CD8-positive, alpha-beta memory T cell (primary cell): Measurements from ENCODE around the gene KCNMA1. TPM values are rescaled to one million over a fixed set of nuclear protein-coding genes. Genes with fewer than 3 reads are reported as not detected.

ENCODE experiments used
- CTCF ChIA-PET: fragments of 350-600 bp; sonication (Branson Sonifier 250); formaldehyde crosslinking; loops from one replicate; lab custom pipeline; 2021; ENCODE audit warnings: antibody characterized with exemption; lab: Charles Lee
- POLR2A ChIA-PET: fragments of 350-600 bp; sonication (Branson Sonifier 250); formaldehyde crosslinking; loops from one replicate; lab custom pipeline; 2021; ENCODE audit warnings: antibody characterized with exemption; lab: Charles Lee
- DNase-seq, 5 donors: peaks; one replicate each; pipeline versions ENCODE4 v3.0.0 to v3.0.0-alpha.2; 2020 to 2022; ENCODE audit warnings: mixed read lengths in 1 of 5
- H3K27ac ChIP-seq: one replicate; pipeline ENCODE4 v1.7.0; 2013; ENCODE audit warnings: low read depth, mild to moderate bottlenecking, low read length, moderate library complexity
- H3K27me3 ChIP-seq: 2 replicates; pipeline ENCODE4 v1.7.0; 2013; ENCODE audit warnings: low read length, mild to moderate bottlenecking; ENCODE audit not compliant: insufficient read depth, poor library complexity, severe bottlenecking
- H3K36me3 ChIP-seq: 2 replicates; pipeline ENCODE4 v1.7.0; 2013; ENCODE audit warnings: mild to moderate bottlenecking, low read length, moderate library complexity; ENCODE audit not compliant: insufficient read depth
- H3K4me1 ChIP-seq: 2 replicates; pipeline ENCODE4 v1.7.0; 2013; ENCODE audit warnings: mild to moderate bottlenecking, low read length, moderate library complexity; ENCODE audit not compliant: insufficient read depth
- H3K4me3 ChIP-seq: 2 replicates; pipeline ENCODE4 v1.7.0; 2013; ENCODE audit warnings: mild to moderate bottlenecking, low read length
- H3K9me3 ChIP-seq: 2 replicates; pipeline ENCODE4 v1.7.0; 2013; ENCODE audit warnings: mild to moderate bottlenecking, low read length
- H3K27ac Mint-ChIP-seq, 8 donors: one replicate each; pipeline ENCODE4 v1.8.0; 2020 to 2021; ENCODE audit warnings: mixed read lengths in 8 of 8, mild to moderate bottlenecking in 6 of 8, inconsistent platforms in 3 of 8, moderate library complexity in 3 of 8
- H3K27me3 Mint-ChIP-seq, 2 donors: one replicate each; pipeline ENCODE4 v1.8.0; 2020 to 2021; ENCODE audit warnings: mixed read lengths in 2 of 2, mild to moderate bottlenecking in 1 of 2, moderate library complexity in 1 of 2
- H3K36me3 Mint-ChIP-seq, 3 donors: one replicate each; pipeline ENCODE4 v1.8.0; 2020 to 2021; ENCODE audit warnings: mixed read lengths in 3 of 3, inconsistent platforms in 1 of 3, mild to moderate bottlenecking in 1 of 3
- H3K4me1 Mint-ChIP-seq, 3 donors: one replicate each; pipeline ENCODE4 v1.8.0; 2020 to 2021; ENCODE audit warnings: mixed read lengths in 3 of 3, inconsistent platforms in 1 of 3, mild to moderate bottlenecking in 1 of 3
- H3K4me3 Mint-ChIP-seq, 7 donors: one replicate each; pipeline ENCODE4 v1.8.0; 2020 to 2021; ENCODE audit warnings: mixed read lengths in 7 of 7, mild to moderate bottlenecking in 6 of 7, moderate library complexity in 4 of 7, inconsistent platforms in 2 of 7
- H3K9me3 Mint-ChIP-seq, 5 donors: one replicate each; pipeline ENCODE4 v1.8.0; 2020 to 2022; ENCODE audit warnings: mixed read lengths in 5 of 5, mild to moderate bottlenecking in 3 of 5, moderate library complexity in 2 of 5, inconsistent platforms in 1 of 5
- polyA plus RNA-seq: library from polyadenylated mRNA; unstranded; fragments of 300-500 nt; fragmentation: Illumina TruSeq; gene quantifications from one replicate; pipeline ENCODE4 v1.2.3, GENCODE V29; 2021
- total RNA-seq, 2 experiments: library from RNA; stranded (reverse); gene quantifications; one replicate each; pipeline ENCODE4 v1.2.3, GENCODE V29; 2021

The KCNMA1 gene
- total and polyA plus RNA-seq, 3 experiments from 2014 or later, result 0.20 to 0.31 TPM; not detected in 1

- Mint-ChIP-seq H3K4me3 (no peak overlapping the region), H3K9me3 (no peaks in the 10 kb centered on the region), H3K27ac (peak overlapping the region in 1 of 8 donors; percentile 43), H3K36me3 (no peaks in the 10 kb centered on the region), H3K27me3 (peaks cover 0 to 1% of the 10 kb centered on the region in 2 donors), H3K4me1 (peaks cover 5 to 10% (median 9%) of the 10 kb centered on the region in 3 donors)
- Histone ChIP-seq H3K36me3 (no peaks in the 10 kb centered on the region), H3K9me3 (no peaks in the 10 kb centered on the region), H3K4me3 (no peak overlapping the region), H3K4me1 (no peaks in the 10 kb centered on the region), H3K27me3 (no peaks in the 10 kb centered on the region), H3K27ac (no peak overlapping the region)
- no peak for DNase-seq
- ChIA-PET POLR2A (no interaction called here), CTCF (interaction anchor here (0.6 to 1.7 kb wide), 3 partner anchors 73 to 212 kb away, joined by 3 to 5 read pairs (median 3); no protein-coding TSS in a partner anchor)
Observed at GRCh38 chr10:77247031-77247990, 390.3 kb downstream of the KCNMA1 start.

- Mint-ChIP-seq H3K36me3 (no peaks in the 10 kb centered on the region), H3K27me3 (peaks cover 0 to 1% of the 10 kb centered on the region in 2 donors), H3K4me3 (no peak overlapping the region), H3K27ac (no peak overlapping the region), H3K9me3 (no peaks in the 10 kb centered on the region), H3K4me1 (no peaks in the 10 kb centered on the region)
- no peak overlapping the region for H3K4me3 ChIP-seq
- H3K27ac ChIP-seq, result no peak overlapping the region
- no peaks in the 10 kb centered on the region for H3K36me3 ChIP-seq
- no peaks in the 10 kb centered on the region for H3K27me3 ChIP-seq
- CTCF ChIA-PET, result interaction anchor here (1.7 kb wide), 1 partner anchor 72 kb away, joined by 5 read pairs; no protein-coding TSS in a partner anchor
- DNase-seq, result no peak
- no peaks in the 10 kb centered on the region for H3K9me3 ChIP-seq
- POLR2A ChIA-PET, result no interaction called here
- no peaks in the 10 kb centered on the region for H3K4me1 ChIP-seq
Observed at GRCh38 chr10:77245953-77246352, 391.7 kb downstream of the KCNMA1 start.

DNA sequence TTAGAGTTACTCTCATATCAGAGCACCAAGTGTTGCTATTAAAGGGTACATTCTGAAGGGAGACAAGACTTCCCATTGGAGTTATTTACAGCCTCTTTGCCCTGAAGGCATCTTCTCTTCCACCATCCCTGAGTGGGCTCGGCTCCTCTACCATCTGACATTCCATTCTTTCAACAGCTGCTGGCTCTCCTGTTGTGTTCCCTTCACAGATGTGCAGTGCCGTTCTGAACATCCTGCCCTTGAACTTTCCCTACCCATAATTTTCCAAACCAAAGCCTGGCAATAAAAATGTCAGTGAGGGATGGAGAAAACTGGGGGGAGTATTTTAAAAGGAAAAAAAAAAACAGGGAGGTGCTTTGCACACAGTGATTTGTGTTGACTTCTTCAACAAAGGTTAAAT is 392.9 kb downstream of the KCNMA1 start:
- Mint-ChIP-seq H3K27me3 (peaks cover 0 to 1% of the 10 kb centered on the region in 2 donors), H3K4me1 (no peaks in the 10 kb centered on the region), H3K36me3 (no peaks in the 10 kb centered on the region), H3K4me3 (no peak overlapping the region), H3K9me3 (no peaks in the 10 kb centered on the region), H3K27ac (no peak overlapping the region)
- Histone ChIP-seq H3K4me3 (no peak overlapping the region), H3K27me3 (no peaks in the 10 kb centered on the region), H3K36me3 (no peaks in the 10 kb centered on the region), H3K9me3 (no peaks in the 10 kb centered on the region), H3K27ac (no peak overlapping the region), H3K4me1 (no peaks in the 10 kb centered on the region)
- POLR2A ChIA-PET, result no interaction called here
- CTCF ChIA-PET, result no interaction called here
- DNase-seq, result no peak

DNA sequence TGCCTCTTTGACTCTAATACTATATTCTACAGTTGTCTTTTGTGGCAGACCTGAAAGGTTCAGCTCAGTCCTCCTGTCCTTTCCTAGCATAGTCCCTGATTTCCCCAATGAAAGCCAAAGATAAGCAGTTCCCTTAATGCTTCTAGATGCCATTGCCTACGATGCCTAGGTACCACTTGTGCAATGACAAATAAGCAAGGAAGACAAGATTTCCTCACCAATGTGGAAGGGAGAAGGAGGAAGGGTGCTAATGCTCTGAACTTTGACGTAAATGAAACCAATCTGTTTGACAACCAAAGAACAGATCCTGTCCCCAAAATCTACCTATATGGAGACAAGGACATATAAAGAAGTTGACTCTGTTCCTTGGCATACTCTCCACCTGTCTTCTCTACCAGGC is 393.3 kb downstream of the KCNMA1 start:
- H3K36me3 ChIP-seq, result no peaks in the 10 kb centered on the region
- H3K27me3 ChIP-seq, result no peaks in the 10 kb centered on the region
- H3K4me1 ChIP-seq, result no peaks in the 10 kb centered on the region
- POLR2A ChIA-PET, result no interaction called here
- Mint-ChIP-seq H3K4me3 (no peak overlapping the region), H3K36me3 (no peaks in the 10 kb centered on the region), H3K9me3 (no peaks in the 10 kb centered on the region), H3K27ac (peak overlapping the region in 1 of 8 donors; percentile 9), H3K4me1 (no peaks in the 10 kb centered on the region), H3K27me3 (peaks cover 1 to 3% of the 10 kb centered on the region in 2 donors)
- CTCF ChIA-PET, result no interaction called here
- no peak overlapping the region for H3K4me3 ChIP-seq
- no peak for DNase-seq
- H3K9me3 ChIP-seq, result no peaks in the 10 kb centered on the region
- H3K27ac ChIP-seq, result no peak overlapping the region

DNA sequence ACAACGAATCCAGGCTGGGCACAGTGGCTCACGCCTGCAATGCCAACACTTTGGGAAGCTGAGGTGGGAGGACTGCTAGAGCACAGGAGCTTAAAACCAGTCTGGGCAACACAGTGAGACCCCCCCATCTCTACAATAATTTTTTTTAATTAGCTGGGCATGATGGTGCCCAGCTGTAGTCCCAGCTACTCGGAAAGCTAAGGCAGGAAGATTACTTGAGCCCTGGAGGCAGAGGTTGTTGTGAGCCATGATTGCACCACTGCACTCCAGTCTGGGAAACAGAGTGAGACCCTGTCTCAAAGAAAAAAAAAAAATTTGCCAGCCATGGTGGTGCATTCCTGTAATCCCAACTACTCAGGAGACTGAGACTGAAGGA is 396.3 kb downstream of the KCNMA1 start:
- POLR2A ChIA-PET, result no interaction called here

GRCh38 chr10:77240706-77241349 is 396.8 kb downstream of the KCNMA1 start:
- Histone ChIP-seq H3K9me3 (no peaks in the 10 kb centered on the region), H3K36me3 (no peaks in the 10 kb centered on the region), H3K4me1 (no peaks in the 10 kb centered on the region), H3K27ac (no peak overlapping the region), H3K27me3 (no peaks in the 10 kb centered on the region), H3K4me3 (no peak overlapping the region)
- POLR2A ChIA-PET, result no interaction called here
- no peak for DNase-seq
- Mint-ChIP-seq H3K27me3 (peaks cover 3% of the 10 kb centered on the region in 2 donors), H3K9me3 (no peaks in the 10 kb centered on the region), H3K36me3 (no peaks in the 10 kb centered on the region), H3K4me1 (no peaks in the 10 kb centered on the region), H3K27ac (no peak overlapping the region), H3K4me3 (no peak overlapping the region)
- CTCF ChIA-PET, result no interaction called here

More for the DNA sequence above, 396.3 kb downstream of the KCNMA1 start:
- Mint-ChIP-seq H3K4me3 (no peak overlapping the region), H3K36me3 (no peaks in the 10 kb centered on the region), H3K27ac (no peak overlapping the region), H3K27me3 (peaks cover 3% of the 10 kb centered on the region in 2 donors), H3K9me3 (no peaks in the 10 kb centered on the region), H3K4me1 (no peaks in the 10 kb centered on the region)
- no peak for DNase-seq
- Histone ChIP-seq H3K36me3 (no peaks in the 10 kb centered on the region), H3K27me3 (no peaks in the 10 kb centered on the region), H3K4me1 (no peaks in the 10 kb centered on the region), H3K9me3 (no peaks in the 10 kb centered on the region), H3K4me3 (no peak overlapping the region), H3K27ac (no peak overlapping the region)
- CTCF ChIA-PET, result no interaction called here

- ChIA-PET POLR2A (no interaction called here), CTCF (no interaction called here)
- H3K27me3 Mint-ChIP-seq, result peaks cover 3% of the 10 kb centered on the region in 2 donors
Observed at GRCh38 chr10:77240041-77240652, 397.5 kb downstream of the KCNMA1 start.

DNA sequence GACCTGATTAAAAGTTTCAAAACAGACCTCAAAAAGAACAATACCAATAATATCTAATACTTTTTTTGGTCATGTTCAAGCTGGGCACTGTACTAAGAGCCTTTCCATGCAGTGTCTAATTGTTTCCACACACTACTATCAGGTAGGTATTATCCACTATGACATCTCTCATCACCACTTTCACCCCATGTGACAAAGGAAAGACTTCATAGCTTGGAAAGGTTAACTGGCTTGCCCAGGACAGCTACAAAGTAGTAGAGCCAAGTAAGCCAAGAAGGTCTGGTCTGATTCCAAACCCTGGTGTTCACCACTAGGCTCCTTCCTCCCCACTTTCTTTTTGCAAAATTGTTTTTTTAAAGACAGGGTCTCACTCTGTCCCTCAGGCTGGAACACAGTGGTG is 400.5 kb downstream of the KCNMA1 start:
- Mint-ChIP-seq H3K4me3 (no peak overlapping the region), H3K27ac (no peak overlapping the region), H3K36me3 (no peaks in the 10 kb centered on the region), H3K4me1 (no peaks in the 10 kb centered on the region), H3K9me3 (no peaks in the 10 kb centered on the region), H3K27me3 (peaks cover 3 to 6% of the 10 kb centered on the region in 2 donors)
- POLR2A ChIA-PET, result no interaction called here
- H3K4me3 ChIP-seq, result no peak overlapping the region
- no peak overlapping the region for H3K27ac ChIP-seq
- DNase-seq, result no peak
- H3K4me1 ChIP-seq, result no peaks in the 10 kb centered on the region
- CTCF ChIA-PET, result no interaction called here
- no peaks in the 10 kb centered on the region for H3K9me3 ChIP-seq
- H3K36me3 ChIP-seq, result no peaks in the 10 kb centered on the region
- H3K27me3 ChIP-seq, result no peaks in the 10 kb centered on the region

More at GRCh38 chr10:77240041-77240652, 397.5 kb downstream of the KCNMA1 start:
- H3K36me3 ChIP-seq, result no peaks in the 10 kb centered on the region
- H3K27ac Mint-ChIP-seq, result no peak overlapping the region
- no peak overlapping the region for H3K4me3 Mint-ChIP-seq
- no peaks in the 10 kb centered on the region for H3K4me1 Mint-ChIP-seq
- no peak overlapping the region for H3K4me3 ChIP-seq
- H3K4me1 ChIP-seq, result no peaks in the 10 kb centered on the region
- no peaks in the 10 kb centered on the region for H3K9me3 ChIP-seq
- no peaks in the 10 kb centered on the region for H3K36me3 Mint-ChIP-seq
- no peaks in the 10 kb centered on the region for H3K27me3 ChIP-seq
- no peak overlapping the region for H3K27ac ChIP-seq
- H3K9me3 Mint-ChIP-seq, result no peaks in the 10 kb centered on the region
- no peak for DNase-seq
